ENCODE measurements around the gene GFOD1.

GFOD1 gene

GRCh38 chr6:13427316-13427715, 60.1 kb downstream of the GFOD1 start:
- no peak for DNase-seq (ENCODE audit: low spot score)

- DNase-seq (ENCODE audit: low spot score): no peak
Observed at GRCh38 chr6:13425943-13426931, 61.2 kb downstream of the GFOD1 start.

- DNase-seq (ENCODE audit: low spot score): no peak
Observed at GRCh38 chr6:13425270-13425873, 62.0 kb downstream of the GFOD1 start.

- no peak for DNase-seq (ENCODE audit: low spot score)
Observed at GRCh38 chr6:13423252-13423651, 64.1 kb downstream of the GFOD1 start.

GRCh38 chr6:13422681-13423221, 64.6 kb downstream of the GFOD1 start:
- DNase-seq (ENCODE audit: low spot score): no peak

GRCh38 chr6:13421425-13422059, 65.9 kb downstream of the GFOD1 start:
- no peak for DNase-seq (ENCODE audit: low spot score)

GRCh38 chr6:13420269-13420668, 67.1 kb downstream of the GFOD1 start:
- DNase-seq (ENCODE audit: low spot score): peak; percentile 22

GRCh38 chr6:13419422-13420195, 67.8 kb downstream of the GFOD1 start:
- no peak for DNase-seq (ENCODE audit: low spot score)

GRCh38 chr6:13418844-13419243, 68.6 kb downstream of the GFOD1 start:
- DNase-seq (ENCODE audit: low spot score): no peak

- no peak for DNase-seq (ENCODE audit: low spot score)
Observed at GRCh38 chr6:13417954-13418353, 69.4 kb downstream of the GFOD1 start.

GRCh38 chr6:13417431-13417830, 70.0 kb downstream of the GFOD1 start:
- no peak for DNase-seq (ENCODE audit: low spot score)

GRCh38 chr6:13415283-13415682, 72.1 kb downstream of the GFOD1 start:
- DNase-seq (ENCODE audit: low spot score): no peak

GRCh38 chr6:13413900-13414555, 73.4 kb downstream of the GFOD1 start:
- DNase-seq (ENCODE audit: low spot score): no peak

- DNase-seq (ENCODE audit: low spot score): no peak
Observed at GRCh38 chr6:13413466-13413862, 73.9 kb downstream of the GFOD1 start.

- DNase-seq (ENCODE audit: low spot score): no peak
Observed at GRCh38 chr6:13412639-13413465, 74.5 kb downstream of the GFOD1 start.

- no peak for DNase-seq (ENCODE audit: low spot score)
Observed at GRCh38 chr6:13412211-13412610, 75.2 kb downstream of the GFOD1 start.

- DNase-seq (ENCODE audit: low spot score): no peak
Observed at GRCh38 chr6:13411484-13411883, 75.9 kb downstream of the GFOD1 start.

- DNase-seq (ENCODE audit: low spot score): no peak
Observed at GRCh38 chr6:13409991-13410390, 77.4 kb downstream of the GFOD1 start.

- no peak for DNase-seq (ENCODE audit: low spot score)
Observed at GRCh38 chr6:13407709-13408695, 79.4 kb downstream of the GFOD1 start.

All from SK-N-DZ (cell line).